Ureter (tissue), 1 donor: Measurements from ENCODE around the gene CCDC187. TPM values are rescaled to one million over a fixed set of nuclear protein-coding genes. Genes with fewer than 3 reads are reported as not detected.
A peak's percentile ranks its signal among the peaks of the same experiment; 100 is the strongest.

Experiments
- DNase-seq: peaks from one replicate; pipeline ENCODE4 v3.0.0-alpha.2; 2020; ENCODE audit warnings: low spot score
- total RNA-seq: library from RNA; stranded (reverse); gene quantifications from one replicate; pipeline ENCODE4 v1.2.4, GENCODE V29; 2023
- donor health status: DM: yes; HTN: yes; CAD: no.

CCDC187 gene
- total RNA-seq, 1 donor from 2014 or later: 9.0 TPM

- DNase-seq: peak; percentile 75
These were observed 6.7 kb downstream of the CCDC187 start for GRCh38 chr9:136297016-136297691.

DNA sequence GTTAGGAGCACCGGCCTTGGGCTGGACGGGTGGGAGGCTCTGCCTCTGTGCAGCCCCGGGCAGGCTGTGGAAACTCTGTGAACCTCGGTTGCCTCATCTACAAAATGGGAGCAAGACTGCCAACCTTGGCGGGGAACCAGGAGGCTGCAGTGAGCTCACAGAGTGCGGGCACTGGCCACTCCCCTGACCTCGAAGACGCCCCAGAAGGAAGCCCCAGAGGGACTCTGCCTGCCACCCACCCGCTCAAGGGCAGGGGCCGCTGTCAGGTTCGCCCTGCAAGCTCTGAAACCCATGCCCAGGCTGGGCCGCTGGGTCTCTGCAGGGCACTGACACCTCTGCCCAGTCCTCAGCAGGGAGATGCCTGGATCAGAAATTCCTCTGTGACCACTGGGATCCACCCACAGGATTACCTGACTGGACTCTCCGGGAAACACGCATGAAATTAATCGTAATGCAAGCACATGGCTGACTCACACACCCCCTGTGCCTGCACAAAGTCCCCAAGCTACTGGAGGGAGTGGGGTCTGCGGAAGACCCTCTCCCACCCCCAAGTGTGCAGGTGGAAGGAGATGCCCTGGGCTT, 7.4 kb downstream of the CCDC187 start:
- DNase-seq: no peak

- no peak for DNase-seq
These were observed 8.1 kb downstream of the CCDC187 start for GRCh38 chr9:136295542-136296433.

- no peak for DNase-seq
These were observed 8.8 kb downstream of the CCDC187 start for GRCh38 chr9:136295055-136295454.

DNA sequence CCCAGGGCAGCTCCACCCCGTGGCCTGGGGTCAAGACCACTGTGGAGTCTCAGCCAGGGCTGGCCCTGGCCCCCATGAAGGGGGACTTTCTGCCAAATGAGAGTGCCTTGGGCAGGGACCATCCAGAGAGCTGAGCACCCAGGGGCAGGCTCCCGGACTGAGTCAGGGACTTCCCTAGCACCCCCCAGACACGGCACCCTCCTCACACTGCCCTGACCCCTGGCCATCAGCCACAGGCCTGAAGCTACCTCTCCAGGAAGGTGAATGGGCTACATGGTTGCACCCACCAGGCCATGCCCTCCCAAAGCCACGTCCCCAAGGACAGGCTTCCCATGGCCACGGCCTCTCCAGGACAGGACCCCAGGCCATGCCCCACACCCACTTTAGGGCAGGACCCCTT, 9.5 kb downstream of the CCDC187 start:
- no peak for DNase-seq

DNA sequence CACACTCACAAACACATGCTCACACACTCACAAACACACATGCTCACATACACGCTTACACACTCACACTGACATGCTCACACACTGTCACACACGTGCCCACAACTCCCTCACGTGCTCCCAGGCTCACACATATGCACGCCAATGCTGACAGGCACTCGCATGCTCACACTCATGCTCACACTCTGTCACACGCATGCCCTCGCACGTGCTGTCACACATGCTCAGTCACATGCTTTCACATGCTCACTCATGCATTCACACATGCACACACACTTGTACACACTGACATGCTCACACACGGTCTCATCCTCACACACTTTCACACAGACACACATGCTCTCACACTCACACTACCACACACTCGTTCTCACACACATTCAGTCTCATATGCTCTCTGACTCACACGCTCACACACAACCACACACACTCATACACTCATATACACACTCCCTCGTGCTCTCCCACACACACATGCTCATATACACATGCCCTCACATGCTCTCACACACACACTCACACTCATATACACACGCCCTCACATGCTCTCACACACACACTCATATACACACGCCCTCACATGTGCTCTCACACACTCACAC, 10.3 kb downstream of the CCDC187 start:
- DNase-seq: no peak

- no peak for DNase-seq
These were observed 11.1 kb downstream of the CCDC187 start for GRCh38 chr9:136292591-136293448.

GRCh38 chr9:136292026-136292538, 11.8 kb downstream of the CCDC187 start:
- DNase-seq: no peak

- DNase-seq: no peak
These were observed 12.4 kb downstream of the CCDC187 start for GRCh38 chr9:136291306-136292025.

DNA sequence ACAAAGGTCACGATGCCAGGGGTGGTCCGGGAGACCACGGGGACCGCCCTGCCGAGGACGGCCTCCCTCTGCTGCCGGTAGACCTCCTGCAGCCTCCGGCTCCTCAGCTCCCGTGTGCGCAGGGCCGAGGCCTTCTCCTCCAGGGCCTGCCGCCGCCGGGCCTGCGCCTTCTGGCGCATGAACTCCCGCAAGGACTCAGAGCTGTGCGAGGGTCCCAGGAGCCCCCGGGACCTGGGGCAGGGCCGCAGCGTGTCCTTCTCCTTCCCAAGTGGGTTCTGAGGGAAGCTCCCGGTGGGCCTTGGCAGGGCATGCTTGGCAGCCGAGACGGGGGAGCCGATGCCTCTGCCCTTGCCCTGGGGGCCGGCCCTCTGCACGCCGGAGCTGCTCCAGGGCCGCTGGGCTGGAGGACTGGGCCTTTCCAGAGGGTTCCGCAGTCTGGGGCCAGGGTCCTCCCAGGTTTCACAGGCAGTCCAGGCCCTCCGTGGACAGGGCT, 13.3 kb downstream of the CCDC187 start:
- DNase-seq: no peak

DNA sequence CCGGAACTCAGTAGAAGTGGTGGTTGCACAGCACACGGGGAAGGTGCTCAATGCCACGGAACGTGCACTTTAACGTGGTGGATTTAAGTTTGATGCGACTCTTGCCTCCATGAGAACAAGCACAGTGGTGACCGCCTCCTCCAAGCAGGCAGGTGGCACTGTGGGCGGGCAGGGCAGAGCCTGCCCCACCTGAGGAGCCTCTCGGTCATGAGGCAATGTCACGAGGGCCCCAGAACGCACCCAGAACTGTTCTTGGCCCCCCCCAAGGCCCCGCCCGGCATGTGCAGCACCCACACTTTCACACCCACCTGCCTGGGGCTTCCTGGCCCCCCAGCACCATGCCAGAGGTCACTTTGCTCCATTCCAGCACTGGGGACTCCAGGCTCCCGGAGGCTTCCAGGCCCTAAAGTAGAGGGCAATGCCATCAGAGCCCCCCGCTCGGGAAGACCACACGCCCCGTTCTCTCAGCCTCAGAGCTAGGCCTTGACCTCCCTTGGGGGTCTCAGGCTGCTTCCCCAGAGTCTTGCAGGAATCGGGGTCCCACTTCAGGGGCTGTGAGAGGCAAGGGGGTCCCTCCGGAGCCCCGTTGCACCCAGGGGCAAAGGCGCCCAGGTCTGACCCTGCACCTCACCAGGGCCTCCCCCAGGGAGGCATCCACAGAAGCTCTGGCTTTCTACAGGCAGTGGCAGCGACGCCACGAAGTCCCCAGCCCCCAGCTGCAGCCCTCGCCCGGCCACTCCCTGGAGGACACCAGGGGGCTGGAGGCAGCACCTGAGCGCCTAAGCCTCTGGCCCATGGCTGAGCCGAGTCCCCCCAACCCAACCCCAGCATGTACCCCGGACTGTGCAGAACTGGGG, 14.0 kb downstream of the CCDC187 start:
- no peak for DNase-seq

- no peak for DNase-seq
These were observed 15.7 kb downstream of the CCDC187 start for GRCh38 chr9:136287960-136288753.

GRCh38 chr9:136286987-136287379, 16.9 kb downstream of the CCDC187 start:
- DNase-seq: no peak

- DNase-seq: no peak
These were observed 17.4 kb downstream of the CCDC187 start for GRCh38 chr9:136286359-136286986.

- no peak for DNase-seq
These were observed 18.2 kb downstream of the CCDC187 start for GRCh38 chr9:136285501-136286358.

- DNase-seq: no peak
These were observed 18.9 kb downstream of the CCDC187 start for GRCh38 chr9:136284951-136285350.

- no peak for DNase-seq
These were observed 19.6 kb downstream of the CCDC187 start for GRCh38 chr9:136284311-136284710.
